Measurements from ENCODE around the gene CDK18.

The CDK18 gene

DNA sequence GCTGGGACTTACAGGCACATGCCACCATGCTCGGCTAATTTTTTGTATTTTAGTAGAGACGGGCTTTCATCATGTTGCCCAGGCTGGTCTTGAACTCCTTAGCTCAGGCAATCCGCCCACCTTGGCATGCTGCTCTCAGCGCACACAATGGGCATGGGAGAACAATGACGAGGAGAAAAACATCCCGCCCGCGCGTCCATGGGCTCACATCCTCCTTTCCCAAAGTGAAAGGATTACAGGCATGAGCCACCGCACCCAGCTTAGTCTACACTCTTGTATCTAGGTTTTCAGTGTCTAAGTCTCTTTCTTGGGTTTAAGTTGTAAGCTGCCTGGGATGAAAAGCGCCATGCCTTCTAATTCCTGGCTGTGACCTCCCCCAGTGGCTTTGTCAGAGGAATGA lies 37.9 kb downstream of the CDK18 start:
- no peak for DNase-seq

DNA sequence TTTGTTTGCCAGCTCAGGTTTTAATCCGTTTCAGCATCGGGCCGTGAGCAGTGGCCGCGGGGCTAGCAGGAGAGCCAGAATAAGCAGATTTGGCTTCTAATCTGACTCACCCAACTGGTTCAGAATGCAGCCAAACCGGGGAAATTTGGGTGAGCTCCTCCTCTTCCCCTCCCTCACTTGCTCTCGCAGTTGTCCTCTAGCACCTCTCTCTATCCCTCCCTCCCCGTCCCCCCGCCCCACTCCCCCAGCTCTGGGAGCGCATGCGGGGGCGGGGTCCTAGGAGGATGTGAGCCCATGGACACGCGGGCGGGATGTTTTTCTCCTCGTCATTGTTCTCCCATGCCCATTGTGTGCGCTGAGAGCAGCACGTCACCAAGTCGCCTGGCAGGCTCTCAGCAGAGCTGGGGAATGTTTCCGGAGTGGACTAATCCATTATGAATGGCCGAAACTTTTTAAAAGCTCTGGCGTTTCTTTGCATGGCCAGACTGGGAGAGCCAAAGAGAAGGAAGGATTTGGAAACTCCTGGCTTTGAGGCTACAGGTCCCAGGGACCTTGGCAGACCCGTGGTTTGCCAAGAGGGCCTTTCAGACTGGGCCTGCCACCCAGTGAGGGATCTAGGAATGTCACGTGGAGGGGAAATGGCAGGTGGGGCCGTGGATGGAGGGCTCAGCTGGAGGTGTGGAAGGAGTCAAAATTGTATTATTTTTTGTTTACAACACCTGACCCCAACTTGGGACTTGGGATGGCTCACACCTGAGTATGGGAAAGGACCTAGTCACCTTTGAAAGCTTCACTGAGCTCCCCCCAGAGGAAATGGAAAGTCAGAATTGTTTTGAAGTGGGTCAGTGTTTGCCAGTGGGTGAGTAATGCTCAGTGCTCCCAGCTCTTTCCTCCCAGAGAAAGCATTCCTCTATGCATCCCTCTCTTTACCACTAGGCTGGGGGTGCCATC lies 39.2 kb downstream of the CDK18 start:
- no peak for DNase-seq

DNA sequence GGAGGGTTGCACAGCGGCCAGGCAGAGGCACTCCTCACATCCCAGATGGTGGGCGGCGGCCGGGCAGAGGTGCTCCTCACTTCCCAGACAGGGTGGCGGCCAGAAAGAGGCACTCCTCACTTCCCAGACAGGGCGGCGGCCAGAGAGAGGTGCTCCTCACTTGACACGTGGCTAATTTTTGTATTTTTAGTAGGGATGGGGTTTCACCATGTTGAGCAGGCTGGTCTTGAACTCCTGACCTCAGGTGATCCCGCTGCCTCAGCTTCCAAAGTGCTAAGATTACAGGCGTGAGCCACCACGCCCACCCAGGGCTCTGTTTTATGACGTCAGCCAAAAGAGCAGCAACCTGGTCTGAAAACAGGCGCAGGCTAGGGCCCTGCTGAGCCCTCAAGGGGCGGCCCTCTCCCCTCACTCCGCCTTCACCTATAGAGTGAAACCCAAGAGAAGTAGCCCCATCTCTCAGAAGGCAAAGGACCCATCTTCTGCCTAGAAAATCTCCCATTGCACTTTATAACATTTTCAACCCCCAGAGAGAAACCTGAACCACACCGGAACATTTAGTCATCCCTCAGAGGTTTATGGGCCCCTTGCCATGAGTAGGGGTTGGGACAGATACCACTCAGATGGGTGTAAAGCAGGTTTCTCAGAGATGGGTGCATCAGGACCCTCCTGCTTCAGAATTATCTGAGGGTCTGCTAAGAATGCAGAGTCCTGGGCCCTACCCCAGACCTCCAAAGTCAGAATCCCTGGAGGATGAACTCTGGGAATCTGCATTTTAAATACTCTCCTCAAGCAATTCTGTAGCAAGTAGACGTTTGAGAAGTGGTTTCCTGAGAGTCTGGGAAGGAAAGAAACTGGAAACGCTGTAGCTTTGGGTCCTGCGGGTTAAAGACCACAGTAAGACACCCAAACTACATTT lies 40.8 kb downstream of the CDK18 start:
- DNase-seq: no peak

DNA sequence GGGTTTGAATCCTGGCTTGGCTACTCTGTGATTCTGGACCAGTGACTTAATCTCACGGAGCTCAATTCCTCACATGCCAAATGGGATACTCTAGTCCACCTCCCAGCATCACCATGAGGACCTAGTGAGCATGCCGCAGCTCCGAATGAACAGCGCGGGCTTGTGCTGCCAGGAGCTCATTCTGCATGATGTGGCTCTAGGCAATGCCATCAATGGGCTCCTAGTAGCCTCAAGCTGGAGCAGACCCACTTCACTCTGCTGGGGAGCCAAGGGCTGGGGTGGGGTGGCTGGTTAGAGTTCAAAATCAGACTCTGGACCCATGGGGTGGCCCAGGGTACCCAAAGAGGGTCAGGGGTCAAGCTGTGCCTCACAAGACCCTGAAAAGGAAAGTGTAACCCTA lies 41.5 kb downstream of the CDK18 start:
- no peak for DNase-seq

DNA sequence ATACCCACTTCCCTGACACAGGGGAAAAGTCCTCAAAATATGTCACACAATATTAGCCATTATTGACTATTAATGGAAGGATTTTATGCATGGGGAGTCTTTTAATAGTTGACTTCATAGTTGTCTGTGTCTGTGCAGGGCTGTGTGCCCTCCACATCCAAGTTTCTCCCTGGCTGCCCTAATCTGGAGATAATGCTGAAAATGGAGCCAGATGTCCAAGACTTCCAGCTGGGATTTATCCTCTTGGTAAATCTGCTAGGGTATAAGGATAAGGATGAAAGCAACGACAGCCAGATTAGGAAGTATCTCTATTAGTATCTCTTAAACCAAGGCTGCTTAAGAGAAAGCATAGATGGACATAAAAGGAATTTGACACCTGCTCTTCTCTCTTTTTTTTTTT lies 42.1 kb downstream of the CDK18 start:
- no peak for DNase-seq

DNA sequence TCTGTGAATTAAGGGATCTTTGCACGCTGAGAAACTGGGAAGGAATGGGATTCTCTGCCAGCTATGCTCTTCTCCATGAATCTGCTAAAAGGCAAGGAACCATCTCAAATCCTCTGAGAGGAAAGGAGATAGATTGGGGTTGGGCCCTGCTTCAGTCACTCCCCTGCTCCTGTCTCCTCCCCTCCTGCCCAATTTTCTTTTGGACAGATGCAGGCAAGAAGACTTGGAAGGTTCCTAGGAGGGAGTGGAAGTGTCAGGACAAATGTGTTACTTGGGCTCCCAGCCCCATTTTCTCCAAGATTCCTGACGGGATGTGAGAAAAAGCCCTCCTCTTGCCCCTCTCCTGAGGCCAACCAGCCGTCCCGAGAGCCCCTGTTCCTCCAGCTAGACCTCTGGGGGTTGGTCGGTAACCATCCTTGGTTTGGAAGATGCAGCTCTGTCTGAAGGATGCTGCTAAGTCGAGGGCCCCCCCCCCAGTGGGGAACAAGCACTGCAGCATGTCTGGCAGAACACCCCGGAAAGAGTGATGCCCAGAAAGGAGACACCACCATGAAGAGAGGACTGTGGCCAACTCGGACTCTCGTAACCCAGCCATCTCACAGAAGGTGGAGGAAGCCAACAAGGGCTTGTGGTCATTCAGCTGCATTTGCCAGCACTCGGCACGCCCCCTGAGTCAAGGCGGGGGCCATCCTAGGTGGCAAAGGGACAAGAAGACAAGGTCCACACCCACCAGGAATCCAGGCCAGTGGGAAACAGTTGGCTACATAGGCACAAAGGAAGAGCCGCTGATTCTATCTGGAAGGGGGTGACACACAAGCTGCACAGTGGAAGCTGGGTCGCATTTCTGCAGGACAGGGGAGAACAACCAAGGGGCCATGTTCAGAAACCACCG lies 43.7 kb downstream of the CDK18 start:
- no peak for DNase-seq

DNA sequence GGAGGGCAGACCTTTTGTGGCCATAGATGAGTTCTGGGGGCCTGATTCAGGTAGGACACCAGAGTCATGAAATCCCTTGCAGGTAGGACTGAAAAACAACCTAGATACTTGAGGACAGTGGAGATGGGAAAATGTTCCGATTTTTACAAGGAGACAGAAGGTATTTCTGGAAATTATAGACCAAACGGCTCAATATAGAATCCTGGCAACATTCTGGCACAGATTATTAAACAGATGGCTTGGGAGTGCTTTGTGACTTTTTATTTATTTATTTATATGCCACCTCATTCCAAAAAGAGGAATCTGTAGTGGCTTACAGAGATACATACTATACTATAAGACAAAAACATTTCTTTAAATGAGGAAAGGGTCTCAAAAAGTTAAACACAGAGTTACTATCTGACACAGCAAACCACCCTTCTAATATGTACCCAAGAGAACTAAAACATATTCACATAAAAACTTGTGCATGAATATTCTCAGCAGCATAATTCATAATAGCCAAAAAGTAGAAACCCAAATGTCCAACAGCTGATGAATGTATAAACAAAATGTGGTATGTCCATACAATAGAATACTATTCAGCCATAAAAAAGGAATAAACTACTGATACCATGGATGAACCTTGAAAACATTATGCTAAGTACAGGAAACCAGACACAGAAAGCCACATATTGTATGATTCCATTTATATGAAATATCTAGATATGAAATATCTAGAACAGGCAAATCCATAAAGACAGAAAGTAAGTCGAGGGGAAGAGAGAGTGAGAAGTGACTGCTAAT lies 49.8 kb downstream of the CDK18 start:
- no peak for DNase-seq

DNA sequence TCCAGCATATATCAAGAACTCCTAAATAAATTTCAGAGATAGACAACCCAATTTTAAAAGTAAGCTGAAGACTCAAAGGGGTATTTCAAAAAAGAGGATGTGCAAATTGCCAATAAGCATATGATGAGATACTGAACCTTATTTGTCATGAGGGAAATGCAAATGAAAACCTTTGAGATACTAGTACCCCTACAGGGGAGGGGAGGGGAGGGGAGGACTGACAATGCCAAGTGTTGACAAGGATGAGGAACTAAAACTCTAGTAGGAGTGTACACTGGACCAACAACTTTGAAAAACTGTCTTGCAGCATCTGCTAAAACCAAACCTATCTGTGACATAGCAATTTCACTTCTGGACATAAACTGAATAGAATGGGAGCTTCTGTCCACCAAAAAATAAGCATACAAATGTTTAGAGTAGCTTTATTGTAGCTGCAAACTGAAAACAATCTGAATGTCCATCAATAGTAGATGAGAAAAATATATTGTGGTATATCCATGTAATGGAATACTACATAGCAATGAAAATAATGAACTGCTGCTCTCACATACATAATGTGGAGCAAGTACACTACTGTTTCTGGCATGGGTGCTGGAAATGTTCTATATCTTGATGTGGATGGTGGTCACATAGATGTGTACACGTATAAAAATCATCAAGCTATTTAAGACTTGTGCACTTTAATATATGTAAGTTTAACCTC lies 57.2 kb downstream of the CDK18 start:
- no peak for DNase-seq

DNA sequence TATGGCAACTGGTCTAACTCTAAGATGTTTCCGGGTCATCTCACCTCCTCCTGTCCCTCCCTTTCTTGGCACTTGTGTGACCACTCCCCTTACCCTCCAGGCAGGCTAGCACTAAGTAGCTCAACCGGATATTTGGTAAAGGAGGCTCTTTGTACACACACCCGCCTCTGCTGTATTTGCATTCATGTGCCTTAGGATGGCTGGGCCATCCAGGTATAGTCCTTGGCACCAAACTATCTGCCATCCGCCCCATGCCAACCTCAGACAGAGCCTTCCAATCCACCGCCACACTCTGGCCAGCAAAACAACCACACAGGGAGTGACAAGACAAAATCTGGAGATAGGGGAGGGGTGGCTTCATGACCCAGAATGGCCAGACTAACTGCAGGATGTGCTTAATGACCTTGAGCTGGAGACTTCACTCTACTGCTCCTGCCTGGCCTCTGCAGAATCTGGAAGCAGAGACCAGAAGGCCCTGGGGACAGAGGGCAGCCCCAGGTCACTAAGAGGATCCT lies 59.5 kb downstream of the CDK18 start:
- DNase-seq: no peak

DNA sequence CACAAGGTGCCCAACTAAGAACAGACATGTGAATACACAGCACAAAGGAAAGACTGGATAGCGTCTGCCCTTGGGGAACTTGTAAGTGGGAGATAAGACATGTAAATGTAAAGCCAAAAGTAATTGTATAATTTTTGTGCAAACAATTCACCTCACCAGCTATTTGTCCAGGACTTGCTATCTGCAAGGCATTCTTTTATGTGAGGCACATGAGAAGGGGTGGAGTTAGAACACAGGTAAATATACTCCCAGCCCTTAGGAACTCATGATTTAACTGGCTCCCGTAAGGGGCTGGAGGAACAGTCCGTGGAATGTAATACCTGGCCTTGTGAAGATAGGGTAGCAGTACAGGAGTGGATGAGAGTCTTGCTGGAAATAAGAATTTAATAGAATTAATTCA lies 61.3 kb downstream of the CDK18 start:
- DNase-seq: no peak

DNA sequence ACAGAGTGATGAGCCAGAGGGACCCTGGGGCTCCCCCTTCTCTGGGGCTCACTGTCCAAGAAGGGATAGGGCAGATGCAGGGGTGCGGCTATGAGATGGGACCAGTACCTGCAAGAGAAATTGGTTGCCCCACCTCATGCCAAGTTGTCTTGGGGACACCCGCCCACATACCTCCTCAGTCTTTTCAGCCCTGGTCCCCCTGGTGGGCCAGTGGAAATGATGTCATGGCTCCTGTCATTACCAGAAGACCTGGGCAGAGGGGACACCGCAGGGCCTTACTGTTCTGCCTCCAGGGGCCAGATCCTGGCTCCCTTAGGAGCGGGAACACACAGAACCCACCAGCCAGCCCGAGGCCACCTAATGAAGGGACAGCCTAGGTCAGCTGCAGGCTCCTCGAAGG lies 63.2 kb downstream of the CDK18 start:
- DNase-seq: no peak

DNA sequence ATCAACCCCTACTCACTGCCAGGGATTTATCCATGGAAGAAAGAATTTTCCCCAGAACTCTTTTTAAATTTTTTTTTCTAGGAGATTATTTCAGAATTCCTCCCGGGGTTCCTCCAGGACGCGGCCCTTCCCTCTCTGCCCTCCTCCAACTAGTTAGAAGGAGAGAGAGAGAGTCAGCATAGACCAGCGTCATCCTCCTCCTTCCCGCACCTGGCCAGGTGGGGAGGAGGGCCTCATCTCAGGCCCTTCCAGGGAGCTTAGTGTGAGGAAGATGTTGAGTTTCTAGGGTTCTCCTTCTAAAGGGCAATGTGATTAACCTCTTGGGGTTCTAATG lies 63.6 kb downstream of the CDK18 start:
- DNase-seq: no peak

DNA sequence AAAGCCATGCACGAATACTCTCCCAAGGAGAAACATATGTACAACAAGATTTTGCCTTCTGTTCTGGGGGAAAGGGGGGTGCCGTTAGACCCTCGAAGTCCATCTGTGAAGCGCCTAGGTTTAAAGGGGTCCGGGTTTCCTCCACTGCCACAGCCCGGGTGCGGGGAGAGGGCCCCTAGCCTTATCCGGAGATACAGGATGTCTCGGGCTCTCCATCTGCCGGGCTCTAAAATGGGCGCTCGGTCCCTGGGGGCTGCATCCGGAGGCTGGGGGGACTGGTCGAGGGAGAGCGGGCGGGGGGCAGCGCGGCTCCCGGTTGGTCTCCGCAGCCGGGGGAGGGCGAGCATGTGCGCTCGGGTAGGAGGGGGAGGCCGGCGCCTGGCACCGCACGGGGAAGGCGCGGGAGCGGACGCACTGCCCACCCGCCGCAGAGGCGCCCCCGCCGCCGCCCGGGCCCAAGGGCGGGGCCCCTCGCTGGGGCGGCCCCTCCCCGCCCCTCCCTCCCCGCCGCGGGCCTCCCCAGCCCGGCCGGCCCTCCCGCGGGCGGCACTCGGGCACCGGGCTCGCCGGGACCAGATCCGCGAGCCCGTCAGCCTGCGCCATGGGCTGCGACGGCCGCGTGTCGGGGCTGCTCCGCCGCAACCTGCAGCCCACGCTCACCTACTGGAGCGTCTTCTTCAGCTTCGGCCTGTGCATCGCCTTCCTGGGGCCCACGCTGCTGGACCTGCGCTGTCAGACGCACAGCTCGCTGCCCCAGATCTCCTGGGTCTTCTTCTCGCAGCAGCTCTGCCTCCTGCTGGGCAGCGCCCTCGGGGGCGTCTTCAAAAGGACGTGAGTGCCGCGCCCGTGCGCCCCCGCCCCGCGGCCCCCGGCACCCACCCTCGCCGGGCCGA lies 64.2 kb downstream of the CDK18 start:
- DNase-seq: no peak

DNA sequence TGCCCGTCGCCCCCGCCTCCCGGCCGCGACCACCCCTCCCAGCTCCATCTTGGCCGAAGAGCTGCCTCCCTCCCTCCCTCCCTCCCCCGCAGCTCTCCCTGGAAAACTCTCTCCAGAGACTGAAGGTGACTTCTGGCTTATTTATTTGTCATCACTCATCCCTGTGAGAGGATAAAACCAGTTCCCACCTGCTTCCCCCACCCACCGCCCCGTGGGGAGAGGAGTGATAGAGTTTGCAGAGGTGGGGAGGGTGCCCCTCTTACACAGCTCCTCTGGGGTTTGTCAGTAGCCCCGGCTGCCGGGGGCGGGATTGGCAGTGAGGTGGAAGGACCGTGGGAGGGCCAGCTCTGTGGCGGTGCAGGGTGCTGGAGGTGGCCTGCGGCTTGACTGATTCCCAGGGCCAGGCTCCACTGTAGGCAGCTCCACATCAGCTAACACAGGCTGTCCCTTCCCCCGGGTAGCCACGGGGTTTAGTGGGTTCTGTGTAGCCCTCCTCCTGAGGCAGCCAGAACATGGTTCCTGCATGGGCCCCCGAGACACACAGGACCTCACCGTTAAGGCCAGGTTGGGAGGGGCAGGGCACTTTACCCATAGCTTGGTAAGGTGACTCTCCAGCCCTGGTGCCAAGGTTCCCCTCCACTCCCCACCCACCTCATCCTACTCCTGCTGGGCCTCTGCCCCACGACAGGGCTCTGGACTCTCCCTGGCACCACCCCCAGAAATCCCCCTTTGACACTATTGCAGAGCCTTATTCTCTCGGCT lies 65.1 kb downstream of the CDK18 start:
- DNase-seq: no peak

DNA sequence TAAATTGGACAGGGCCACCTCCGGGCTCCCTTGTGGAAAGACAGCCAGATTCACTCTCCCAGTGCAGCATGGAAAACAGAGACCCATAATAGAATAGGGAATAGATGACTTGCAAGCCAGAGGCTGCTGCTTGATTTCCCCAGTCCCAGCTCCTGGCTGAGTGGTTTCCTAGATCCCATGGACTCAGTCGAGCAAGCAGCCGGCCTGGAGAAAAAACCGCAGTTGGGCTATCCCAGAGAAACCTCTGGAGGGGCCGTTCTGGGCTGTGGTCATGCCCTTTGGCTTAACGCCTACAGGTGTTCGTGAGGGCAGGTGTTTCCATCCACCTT lies 65.7 kb downstream of the CDK18 start:
- no peak for DNase-seq

DNA sequence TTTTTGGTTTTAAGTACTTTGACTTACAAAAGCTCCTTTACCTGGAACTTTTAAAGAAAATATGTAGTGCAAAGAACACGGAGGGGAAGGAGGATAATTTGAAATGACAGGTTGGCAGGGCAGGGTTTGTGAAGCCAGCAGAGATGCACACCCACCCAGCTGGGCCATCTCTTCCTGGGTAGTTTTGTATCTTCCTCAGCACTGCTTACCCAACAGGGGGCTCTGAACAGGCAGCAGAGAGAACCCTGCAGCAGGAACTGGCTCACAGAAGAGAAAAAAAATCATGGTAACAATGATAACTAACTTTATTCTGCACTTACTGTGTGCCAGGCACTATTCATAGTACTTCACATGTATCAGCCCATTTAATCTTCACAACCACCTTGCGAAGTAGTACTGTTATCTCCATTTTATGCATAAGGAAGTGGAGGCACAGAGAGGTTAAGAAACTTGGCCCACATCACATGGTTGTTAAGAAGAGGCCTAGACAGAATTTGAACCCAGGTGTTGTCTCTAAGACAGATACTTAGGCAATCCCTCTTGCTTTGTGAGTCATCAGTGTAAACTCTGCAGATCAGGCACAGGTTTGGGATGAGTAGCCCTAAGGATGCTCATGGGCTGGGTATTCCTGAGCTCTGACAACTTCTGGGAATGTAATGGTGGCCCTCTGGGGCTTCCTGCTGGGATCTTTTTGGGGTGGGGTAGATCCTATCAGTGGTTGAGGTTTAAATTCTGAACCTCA lies 66.5 kb downstream of the CDK18 start:
- no peak for DNase-seq

DNA sequence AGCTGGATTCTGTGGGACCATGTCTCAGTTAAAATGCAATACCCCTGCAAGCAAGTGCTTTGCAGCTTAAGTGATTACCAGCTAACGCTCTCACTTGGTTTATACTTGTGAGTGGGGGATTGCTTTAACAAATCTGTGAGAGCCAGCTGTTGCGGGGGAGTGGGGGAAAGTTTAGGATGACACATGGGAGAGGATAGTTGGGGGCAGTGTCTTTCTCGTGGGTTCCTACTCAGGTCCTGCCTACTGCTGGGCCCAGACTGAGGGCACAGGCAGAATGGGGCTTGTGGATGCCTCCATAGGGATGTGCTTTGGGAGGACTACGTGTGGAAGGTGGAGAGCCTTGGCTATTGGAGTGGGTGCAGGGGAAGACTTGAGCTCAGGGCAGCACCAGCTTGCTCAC lies 67.3 kb downstream of the CDK18 start:
- no peak for DNase-seq

DNA sequence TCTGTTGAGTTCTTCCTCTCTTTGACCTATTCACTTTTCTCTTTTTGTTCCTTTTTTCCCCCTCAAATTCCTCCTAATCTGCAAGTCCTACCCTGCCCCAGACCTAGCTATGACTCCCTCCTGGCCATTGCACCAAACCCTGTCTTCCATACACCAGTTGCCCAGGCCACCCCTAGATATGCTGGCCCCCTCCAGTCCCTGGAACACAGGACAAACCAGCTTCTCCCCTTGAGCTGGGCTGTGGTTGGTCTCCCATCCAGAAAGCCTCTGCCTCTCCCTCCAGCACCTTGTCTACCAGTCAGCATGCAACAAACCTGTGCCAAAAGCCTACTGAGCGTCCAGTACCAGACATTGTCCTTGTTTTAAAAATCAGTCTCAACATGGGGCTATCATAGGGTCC lies 68.0 kb downstream of the CDK18 start:
- no peak for DNase-seq
